Measurements from ENCODE around the gene ATXN7. TPM values are rescaled to one million over a fixed set of nuclear protein-coding genes. Genes with fewer than 3 reads are reported as not detected.

The ATXN7 gene
- total and polyA plus RNA-seq, 10 of the 15 experiments (the other 5 are each of a cell fraction or from before 2014, with no cell fraction given): 0.83 to 24.6 (median 8.5) TPM

GRCh38 chr3:63860776-63861175 lies 2.9 kb upstream of the ATXN7 start (continued):
- TF ChIP-seq BCLAF1 (IDR thresholded peaks at IDR 0.05): no peak

- H3K9me3 ChIP-seq (replicated peaks; ENCODE audit: control insufficient read depth, insufficient read depth, low read length): no peaks in the 10 kb centered on the region
- FAIRE-seq: no peak
- no peaks in the 10 kb centered on the region for H3K36me3 ChIP-seq (ENCODE audit: control insufficient read depth in 2 of 2, insufficient read depth in 2 of 2, low read length in 1 of 2)
- H2AFZ ChIP-seq (ENCODE audit: control insufficient read depth, low read depth, low read length): no peak overlapping the region
- peaks cover 7% of the 10 kb centered on the region; the same call in 1 of the 2 replicates for H3K4me1 ChIP-seq (ENCODE audit: control insufficient read depth, insufficient read depth, low read length)
- CTCF ChIA-PET: interaction anchor here (0.6 to 1.1 kb wide), 3 partner anchors 9 to 110 kb away, joined by 3 to 4 read pairs (median 3); no protein-coding TSS in a partner anchor
- H3K4me3 ChIP-seq: no peak overlapping the region
- intact Hi-C loops (cut with micrococcal nuclease; ENCODE audit: unreplicated experiment) (no loop called here), in situ Hi-C loops (cut with MboI) (no loop called here)
- RAD21 ChIA-PET (ENCODE audit: unreplicated experiment): interaction anchor here (1.0 kb wide), 1 partner anchor 162 kb away, joined by 3 read pairs; no protein-coding TSS in a partner anchor
- POLR2A ChIA-PET: no interaction called here
- BruUV-seq (replicated peaks): no TSS peak
- H4K20me1 ChIP-seq (ENCODE audit: control insufficient read depth, insufficient read depth): no peaks in the 10 kb centered on the region
- no peak for DNase-seq (ENCODE audit: low read depth, low spot score)
- no peak for ATAC-seq
- H3K27me3 ChIP-seq (replicated peaks in 1 of 2; ENCODE audit: control insufficient read depth in 2 of 2, insufficient read depth in 2 of 2, low read length in 1 of 2): no peaks in the 10 kb centered on the region
- peak overlapping the region; percentile 68 for H3K4me2 ChIP-seq (ENCODE audit: control insufficient read depth, insufficient read depth)
- no peak overlapping the region for H3K9ac ChIP-seq (ENCODE audit: control insufficient read depth, insufficient read depth, low read length)
- H3K27ac ChIP-seq (ENCODE audit: control insufficient read depth, insufficient read depth): no peak overlapping the region
- WGBS (ENCODE audit: insufficient coverage, insufficient replicate concordance, low lambda C conversion rate, missing lambda C conversion rate): 90% methylated on average over 5 of the region's 5 CpGs
- H3K79me2 ChIP-seq (ENCODE audit: control insufficient read depth, insufficient read depth, low read length): peaks cover 70% of the 10 kb centered on the region
- TF ChIP-seq ATF2 (IDR thresholded peaks at IDR 0.05; ENCODE audit: low read length): no peak
- no peak for TF ChIP-seq ELK1 (IDR thresholded peaks at IDR 0.05; ENCODE audit: low read depth, low read length)
- TF ChIP-seq ZNF24 (IDR thresholded peaks at IDR 0.05): no peak
- no peak for TF ChIP-seq CEBPB (IDR thresholded peaks at IDR 0.05; ENCODE audit: borderline replicate concordance in 1 of 2, low read depth in 2 of 2, low read length in 2 of 2)
- TF ChIP-seq RELA (IDR thresholded peaks at IDR 0.05; ENCODE audit: borderline replicate concordance, partially characterized antibody): no peak
- no peak for TF ChIP-seq SUZ12 (IDR thresholded peaks at IDR 0.05; ENCODE audit: unreplicated experiment)
- no peak for TF ChIP-seq SMAD1 (IDR thresholded peaks at IDR 0.05; ENCODE audit: low read depth, partially characterized antibody)
- no peak for TF ChIP-seq GATAD2B (conservative IDR thresholded peaks at IDR 0.05; ENCODE audit: low read depth)
- no peak for TF ChIP-seq ATF3 (IDR thresholded peaks at IDR 0.05; ENCODE audit: borderline replicate concordance, extremely low read depth, low read depth, low read length)
- SMC1A ChIA-PET (ENCODE audit: uncharacterized antibody, unreplicated experiment): interaction anchor here (0.7 kb wide), 1 partner anchor 9 kb away, joined by 4 read pairs; no protein-coding TSS in a partner anchor
These were observed 2.4 kb upstream of the ATXN7 start for GRCh38 chr3:63861306-63861705.

Measured in GM12878 (cell line).